HCT116 (cell line): ENCODE results near the gene OSBPL10. TPM values are rescaled to one million over a fixed set of nuclear protein-coding genes. Genes with fewer than 3 reads are reported as not detected.

Source experiments
- ATAC-seq: fragments of 200-7000 bp; cut with Tn5 transposase; 2 replicates; pipeline ENCODE4 v1.9.1; 2020; ENCODE audit warnings: mild to moderate bottlenecking, moderate library complexity
- BruUV-seq: library from RNA; stranded (reverse); fragments of 400-500 nt; replicated peaks from 2 replicates; lab custom pipeline; 2021; lab: Mats Ljungman, UMichigan
- CTCF ChIA-PET: fragments of 300-600 bp; sonication (Branson Sonifier 250); formaldehyde crosslinking; loops from one replicate; lab custom pipeline; 2021; ENCODE audit warnings: antibody characterized with exemption; lab: Charles Lee
- POLR2A ChIA-PET: fragments of 300-600, 350-600 bp; sonication (Branson Sonifier 250); formaldehyde crosslinking; loops from one replicate; lab custom pipeline; 2021; ENCODE audit warnings: antibody characterized with exemption; lab: Charles Lee
- RAD21 ChIA-PET, 2 experiments: fragments of 300-600 bp; sonication (Branson Sonifier 250); formaldehyde crosslinking; loops; one replicate each; lab custom pipeline; 2023; ENCODE audit warnings: low total read pairs in 2 of 2; ENCODE audit not compliant: uncharacterized antibody in 2 of 2, unreplicated experiment in 2 of 2, low non-redundant PET in 1 of 2; lab: Charles Lee
- DNase-seq: peaks from one replicate; pipeline ENCODE4 v3.0.0-alpha.2; 2010; ENCODE audit warnings: low read depth, low spot score
- H2AFZ ChIP-seq: fragments of 200-600 bp; shearing (Covaris generic), sonication (generic); 2 replicates; pipeline ENCODE4 v1.6.1; 2017; ENCODE audit warnings: low read depth, mixed run types, mixed read lengths, antibody characterized with exemption, low read length; ENCODE audit not compliant: poor library complexity, severe bottlenecking
- H3K27ac ChIP-seq: 2 replicates; pipeline ENCODE4 v1.5.1; 2012; ENCODE audit warnings: low read depth, low read length
- H3K27me3 ChIP-seq: fragments of 200-600 bp; sonication (generic); 2 replicates; pipeline ENCODE4 v1.6.1; 2016; ENCODE audit warnings: mixed run types, low read length, mixed read lengths; ENCODE audit not compliant: insufficient read depth
- H3K36me3 ChIP-seq, 2 experiments: fragments of 200-500 bp in 1 of 2; fragments of 200-600 bp in 1 of 2; sonication (Bioruptor generic) in 1 of 2; sonication (generic) in 1 of 2; 2 replicates each; pipeline versions ENCODE4 v1.5.1 to v1.6.1; 2014 to 2016; ENCODE audit warnings: low read length in 2 of 2, inconsistent platforms in 1 of 2, mixed read lengths in 1 of 2, mixed run types in 1 of 2; ENCODE audit not compliant: insufficient read depth in 2 of 2, control insufficient read depth in 1 of 2
- H3K4me1 ChIP-seq, 2 experiments: fragments of 200-600 bp in 1 of 2; sonication (generic) in 1 of 2; 2 replicates each; pipeline versions ENCODE4 v1.5.1 to v1.6.1; 2012 to 2017; ENCODE audit warnings: low read length in 2 of 2, inconsistent platforms in 1 of 2, mild to moderate bottlenecking in 1 of 2, mixed read lengths in 1 of 2, mixed run types in 1 of 2, moderate library complexity in 1 of 2; ENCODE audit not compliant: insufficient read depth in 2 of 2, control insufficient read depth in 1 of 2
- H3K4me2 ChIP-seq: fragments of 200-600 bp; sonication (generic); 2 replicates; pipeline ENCODE4 v1.6.1; 2017; ENCODE audit warnings: mixed run types, low read length, mixed read lengths
- H3K4me3 ChIP-seq, 2 experiments: fragments of 200-600 bp in 1 of 2; sonication (generic) in 1 of 2; replicated peaks in 1 of 2; 2 replicates each; pipeline ENCODE4 v1.5.1; 2011 to 2016; ENCODE audit warnings: low read length in 2 of 2, control low read depth in 1 of 2, low read depth in 1 of 2, mild to moderate bottlenecking in 1 of 2, mixed read lengths in 1 of 2, mixed run types in 1 of 2
- H3K79me2 ChIP-seq: fragments of 200-600 bp; sonication (generic); 2 replicates; pipeline ENCODE4 v1.6.1; 2017; ENCODE audit warnings: mild to moderate bottlenecking, mixed run types, low read length, moderate library complexity, mixed read lengths; ENCODE audit not compliant: insufficient read depth
- H3K9ac ChIP-seq: fragments of 200-600 bp; sonication (generic); 2 replicates; pipeline ENCODE4 v1.6.1; 2016; ENCODE audit warnings: low read length, mixed read lengths
- H3K9me2 ChIP-seq: fragments of 200-600 bp; sonication (generic), shearing (Covaris generic); 2 replicates; pipeline ENCODE4 v1.6.1; 2017; ENCODE audit warnings: mixed run types, mild to moderate bottlenecking, moderate library complexity; ENCODE audit not compliant: insufficient read depth
- H3K9me3 ChIP-seq, 2 experiments: fragments of 200-500 bp in 1 of 2; fragments of 200-600 bp in 1 of 2; sonication (Bioruptor generic) in 1 of 2; sonication (generic) in 1 of 2; 2 replicates each; pipeline ENCODE4 v1.6.1; 2014 to 2017; ENCODE audit warnings: low read length in 2 of 2, mixed read lengths in 2 of 2, inconsistent platforms in 1 of 2, low read depth in 1 of 2, mild to moderate bottlenecking in 1 of 2, mixed run types in 1 of 2, moderate library complexity in 1 of 2; ENCODE audit not compliant: control insufficient read depth in 1 of 2, insufficient read depth in 1 of 2
- H4K20me1 ChIP-seq: fragments of 200-600 bp; sonication (generic), shearing (Covaris generic); 2 replicates; pipeline ENCODE4 v1.6.1; 2017; ENCODE audit warnings: mixed run types, mild to moderate bottlenecking, moderate library complexity; ENCODE audit not compliant: insufficient read depth
- ATF3 ChIP-seq: IDR thresholded peaks from 2 replicates; pipeline ENCODE4 v1.6.1; 2012
- CBX3 ChIP-seq: IDR thresholded peaks from 2 replicates; pipeline ENCODE4 v1.6.1; 2012; ENCODE audit warnings: low read depth
- CEBPB ChIP-seq: IDR thresholded peaks from 2 replicates; pipeline ENCODE4 v1.6.1; 2012; ENCODE audit warnings: low read depth
- CTCF ChIP-seq, 3 experiments: fragments of 200-600 bp in 1 of 3; sonication (generic) in 1 of 3; IDR thresholded peaks in 2 of 3; conservative IDR thresholded peaks in 1 of 3; 2 replicates each; pipeline ENCODE4 v1.5.1; 2012 to 2017; ENCODE audit warnings: low read depth in 2 of 3, low read length in 2 of 3, antibody characterized with exemption in 1 of 3, borderline replicate concordance in 1 of 3, control low read depth in 1 of 3, mild to moderate bottlenecking in 1 of 3, mixed read lengths in 1 of 3, mixed run types in 1 of 3, moderate library complexity in 1 of 3; ENCODE audit not compliant: insufficient read depth in 1 of 3
- EGR1 ChIP-seq: IDR thresholded peaks from 2 replicates; pipeline ENCODE4 v1.6.1; 2012; ENCODE audit warnings: low read depth
- ELF1 ChIP-seq: IDR thresholded peaks from 2 replicates; pipeline ENCODE4 v1.6.1; 2012; ENCODE audit warnings: low read depth, borderline replicate concordance
- EZH2 ChIP-seq: fragments of 200-600 bp; sonication (generic); IDR thresholded peaks from 2 replicates; pipeline ENCODE4 v1.6.1; 2017; ENCODE audit warnings: antibody characterized with exemption, mixed run types
- EZH2phosphoT487 ChIP-seq: fragments of 200-600 bp; IDR thresholded peaks from 2 replicates; pipeline ENCODE4 v1.6.1; 2018; ENCODE audit warnings: antibody characterized with exemption, borderline replicate concordance
- FOSL1 ChIP-seq: IDR thresholded peaks from 2 replicates; pipeline ENCODE4 v1.6.1; 2012; ENCODE audit warnings: low read depth
- MAX ChIP-seq: IDR thresholded peaks from 2 replicates; pipeline ENCODE4 v1.6.1; 2012
- POLR2A ChIP-seq: IDR thresholded peaks from 2 replicates; pipeline ENCODE4 v1.7.0; 2011; ENCODE audit warnings: borderline replicate concordance; ENCODE audit not compliant: insufficient read depth, insufficient read length; ENCODE audit errors: extremely low read depth
- POLR2AphosphoS5 ChIP-seq: IDR thresholded peaks from 2 replicates; pipeline ENCODE4 v1.6.1; 2011; ENCODE audit warnings: mild to moderate bottlenecking, low read depth, low read length, moderate library complexity
- RAD21 ChIP-seq: IDR thresholded peaks from 2 replicates; pipeline ENCODE4 v1.6.1; 2012; ENCODE audit warnings: low read depth, mild to moderate bottlenecking
- REST ChIP-seq: IDR thresholded peaks from 2 replicates; pipeline ENCODE4 v1.6.1; 2012; ENCODE audit warnings: low read depth
- SIN3A ChIP-seq: IDR thresholded peaks from 2 replicates; pipeline ENCODE4 v1.6.1; 2012; ENCODE audit warnings: low read depth
- SP1 ChIP-seq: IDR thresholded peaks from 2 replicates; pipeline ENCODE4 v1.6.1; 2012; ENCODE audit warnings: low read depth
- SRF ChIP-seq: IDR thresholded peaks from 2 replicates; pipeline ENCODE4 v1.6.1; 2012; ENCODE audit warnings: low read depth
- TCF7L2 ChIP-seq: IDR thresholded peaks from 2 replicates; pipeline ENCODE4 v1.7.0; 2011; ENCODE audit warnings: borderline replicate concordance, inconsistent platforms; ENCODE audit not compliant: insufficient read depth, insufficient read length; ENCODE audit errors: extremely low read depth
- YY1 ChIP-seq: IDR thresholded peaks from 2 replicates; pipeline ENCODE4 v1.6.1; 2011; ENCODE audit warnings: low read length, low read depth, moderate library complexity, mild to moderate bottlenecking; ENCODE audit not compliant: insufficient replicate concordance; ENCODE audit errors: extremely low read depth
- ZFX ChIP-seq: fragments of 450-650 bp; IDR thresholded peaks from 2 replicates; pipeline ENCODE4 v1.6.1; 2017
- intact Hi-C: fragments of 100-400 bp; cut with micrococcal nuclease; formaldehyde crosslinking; loops from 2 replicates; pipeline ENCODE4 v1.10.0; 2022
- total RNA-seq: library from RNA; stranded (reverse); gene quantifications from one replicate; pipeline ENCODE4 v1.2.1, GENCODE V29; 2021; ENCODE audit not compliant: unreplicated experiment

The OSBPL10 gene
- total RNA-seq, 1 experiment from 2014 or later = 25.8 TPM

- RAD21 ChIA-PET = no interaction called here
- ATAC-seq = no peak
- intact Hi-C loops = no loop called here
Observed at GRCh38 chr3:31762888-31763351, 218.1 kb downstream of the OSBPL10 start.

More at GRCh38 chr3:31762888-31763351, 218.1 kb downstream of the OSBPL10 start:
- no peak for DNase-seq
- Histone ChIP-seq H4K20me1 (no peaks in the 10 kb centered on the region), H3K36me3 (no peaks in the 10 kb centered on the region), H3K9me2 (no peaks in the 10 kb centered on the region), H3K4me2 (no peak overlapping the region), H3K9me3 (no peaks in the 10 kb centered on the region), H3K4me3 (no peak overlapping the region), H3K4me1 (no peaks in the 10 kb centered on the region), H3K27ac (no peak overlapping the region), H3K9ac (no peak overlapping the region), H3K27me3 (no peaks in the 10 kb centered on the region), H3K79me2 (no peaks in the 10 kb centered on the region), H2AFZ (no peak overlapping the region)
- ChIA-PET POLR2A (no interaction called here), CTCF (no interaction called here)
- BruUV-seq = no TSS peak
- TF ChIP-seq TCF7L2 = no peak
- TF ChIP-seq ZFX = no peak
- TF ChIP-seq MAX = no peak
- TF ChIP-seq RAD21 = no peak
- no peak for TF ChIP-seq POLR2AphosphoS5
- no peak for TF ChIP-seq CTCF (IDR thresholded peaks at IDR 0.05 in 2 of 3, conservative IDR thresholded peaks at IDR 0.05 in 1 of 3; ENCODE audit: borderline replicate concordance in 1 of 3, insufficient read depth in 1 of 3, low read depth in 2 of 3, low read length in 2 of 3)
- TF ChIP-seq ELF1 = no peak
- no peak for TF ChIP-seq EGR1
- no peak for TF ChIP-seq EZH2phosphoT487
- no peak for TF ChIP-seq FOSL1
- no peak for TF ChIP-seq CEBPB
- no peak for TF ChIP-seq REST
- no peak for TF ChIP-seq EZH2
- no peak for TF ChIP-seq SRF
- TF ChIP-seq ATF3 = no peak
- no peak for TF ChIP-seq SIN3A
- no peak for TF ChIP-seq SP1
- TF ChIP-seq POLR2A = no peak
- no peak for TF ChIP-seq YY1
- TF ChIP-seq CBX3 = no peak
